Neural progenitor cell (in vitro differentiated cells): Measurements from ENCODE around the gene CRIP1. TPM values are rescaled to one million over a fixed set of nuclear protein-coding genes. Genes with fewer than 3 reads are reported as not detected.

Source experiments
- DNase-seq: peaks from one replicate; pipeline ENCODE4 v3.0.0-alpha.2; 2016; ENCODE audit warnings: low spot score
- H2AFZ ChIP-seq: fragments of 200-600 bp; sonication (generic); replicated peaks from 2 replicates; pipeline ENCODE4 v1.6.1; 2016; ENCODE audit warnings: antibody characterized with exemption
- H3F3A ChIP-seq: fragments of 200-600 bp; sonication (generic); 2 replicates; pipeline ENCODE4 v1.6.1; 2016; ENCODE audit warnings: antibody characterized with exemption, low read depth
- H3K27ac ChIP-seq: fragments of 200-600 bp; sonication (generic); 2 replicates; pipeline ENCODE4 v1.5.1; 2016; ENCODE audit warnings: mild to moderate bottlenecking
- H3K27me3 ChIP-seq: fragments of 200-600 bp; sonication (generic); 2 replicates; pipeline ENCODE4 v1.6.1; 2016; ENCODE audit warnings: mild to moderate bottlenecking, moderate library complexity
- H3K36me3 ChIP-seq: fragments of 200-600 bp; sonication (generic); 2 replicates; pipeline ENCODE4 v1.5.1; 2016
- H3K4me1 ChIP-seq: fragments of 200-600 bp; sonication (generic); 2 replicates; pipeline ENCODE4 v1.6.1; 2016; ENCODE audit warnings: mixed run types
- H3K4me2 ChIP-seq: fragments of 200-600 bp; sonication (generic); 2 replicates; pipeline ENCODE4 v1.6.1; 2016
- H3K4me3 ChIP-seq: fragments of 200-600 bp; sonication (generic); 2 replicates; pipeline ENCODE4 v1.5.1; 2016
- H3K79me2 ChIP-seq: fragments of 200-600 bp; sonication (generic); 2 replicates; pipeline ENCODE4 v1.6.1; 2016; ENCODE audit warnings: low read depth
- H3K9ac ChIP-seq: fragments of 200-600 bp; sonication (generic); 2 replicates; pipeline ENCODE4 v1.6.1; 2016
- H3K9me3 ChIP-seq: fragments of 200-600 bp; sonication (generic); 2 replicates; pipeline ENCODE4 v1.5.1; 2016; ENCODE audit warnings: low read depth
- H4K20me1 ChIP-seq: fragments of 200-600 bp; sonication (generic); 2 replicates; pipeline ENCODE4 v1.6.1; 2016; ENCODE audit warnings: low read depth
- H3K27ac Mint-ChIP-seq: 3 replicates; pipeline ENCODE4 v1.8.0; 2021; ENCODE audit warnings: mixed read lengths
- H3K27me3 Mint-ChIP-seq: 2 replicates; pipeline ENCODE4 v1.8.0; 2022; ENCODE audit warnings: low read depth, mild to moderate bottlenecking, inconsistent platforms, moderate library complexity, mixed read lengths; ENCODE audit not compliant: insufficient read depth
- H3K36me3 Mint-ChIP-seq: 3 replicates; pipeline ENCODE4 v1.8.0; 2021; ENCODE audit warnings: mixed read lengths
- H3K4me1 Mint-ChIP-seq: 3 replicates; pipeline ENCODE4 v1.8.0; 2021; ENCODE audit warnings: mixed read lengths
- H3K4me3 Mint-ChIP-seq: 3 replicates; pipeline ENCODE4 v1.8.0; 2021; ENCODE audit warnings: mild to moderate bottlenecking, moderate library complexity, mixed read lengths
- H3K9me3 Mint-ChIP-seq: 3 replicates; pipeline ENCODE4 v1.8.0; 2020; ENCODE audit warnings: mixed read lengths
- CTCF ChIP-seq: fragments of 200-600 bp; sonication (generic); IDR thresholded peaks from 2 replicates; pipeline ENCODE4 v1.5.1; 2017; ENCODE audit warnings: antibody characterized with exemption, mild to moderate bottlenecking
- EZH2 ChIP-seq: fragments of 200-600 bp; sonication (generic); IDR thresholded peaks from 2 replicates; pipeline ENCODE4 v1.6.1; 2017; ENCODE audit warnings: antibody characterized with exemption, mild to moderate bottlenecking, moderate library complexity
- EZH2phosphoT487 ChIP-seq: fragments of 200-600 bp; sonication (generic); IDR thresholded peaks from 2 replicates; pipeline ENCODE4 v1.6.1; 2017; ENCODE audit warnings: antibody characterized with exemption
- total RNA-seq: library from RNA; depleted of rRNA; stranded (reverse); fragments of >200 nt; gene quantifications from 2 replicates; pipeline ENCODE4 v1.2.3, GENCODE V29; 2015; ENCODE audit warnings: low replicate concordance

CRIP1 gene
- total RNA-seq, 1 donor from 2014 or later, result not detected

- Histone ChIP-seq H3K9ac (no peak overlapping the region), H2AFZ (no peak overlapping the region), H3K4me1 (peaks cover 15% of the 10 kb centered on the region), H3K27ac (no peak overlapping the region), H3K27me3 (peaks cover 12% of the 10 kb centered on the region), H3K4me3 (peak overlapping the region; percentile 72), H3K36me3 (no peaks in the 10 kb centered on the region), H3F3A (peaks cover 32% of the 10 kb centered on the region), H3K4me2 (peak overlapping the region; percentile 71), H4K20me1 (peaks cover 9% of the 10 kb centered on the region), H3K79me2 (no peaks in the 10 kb centered on the region), H3K9me3 (no peaks in the 10 kb centered on the region)
- TF ChIP-seq EZH2 (no peak), CTCF (no peak), EZH2phosphoT487 (no peak)
- no peaks in the 10 kb centered on the region for H3K9me3 Mint-ChIP-seq
- peaks cover 8% of the 10 kb centered on the region for H3K27me3 Mint-ChIP-seq
- H3K27ac Mint-ChIP-seq, result no peak overlapping the region
- H3K4me1 Mint-ChIP-seq, result peaks cover 14% of the 10 kb centered on the region
- H3K4me3 Mint-ChIP-seq, result peak overlapping the region; percentile 81
- no peaks in the 10 kb centered on the region for H3K36me3 Mint-ChIP-seq
- DNase-seq, result no peak
These were observed 5.6 kb downstream of the CRIP1 start for GRCh38 chr14:105492031-105492970.

GRCh38 chr14:105492971-105493871 is 6.5 kb downstream of the CRIP1 start:
- H3K27me3 Mint-ChIP-seq, result peaks cover 4% of the 10 kb centered on the region
- Histone ChIP-seq H3K9me3 (no peaks in the 10 kb centered on the region), H3K27me3 (peaks cover 3% of the 10 kb centered on the region), H3K27ac (no peak overlapping the region), H3K79me2 (no peaks in the 10 kb centered on the region), H3K4me3 (no peak overlapping the region), H3K36me3 (no peaks in the 10 kb centered on the region), H3K9ac (no peak overlapping the region), H3K4me1 (peaks cover 9% of the 10 kb centered on the region), H2AFZ (no peak overlapping the region), H3F3A (peaks cover 32% of the 10 kb centered on the region), H4K20me1 (peaks cover 9% of the 10 kb centered on the region), H3K4me2 (no peak overlapping the region)
- H3K4me1 Mint-ChIP-seq, result peaks cover 11% of the 10 kb centered on the region
- peak overlapping the region; percentile 38 for H3K4me3 Mint-ChIP-seq
- no peak overlapping the region for H3K27ac Mint-ChIP-seq
- no peaks in the 10 kb centered on the region for H3K36me3 Mint-ChIP-seq
- no peak for TF ChIP-seq CTCF
- TF ChIP-seq EZH2, result no peak
- no peak for TF ChIP-seq EZH2phosphoT487
- DNase-seq, result no peak
- H3K9me3 Mint-ChIP-seq, result no peaks in the 10 kb centered on the region

- Histone ChIP-seq H3K4me1 (peaks cover 5% of the 10 kb centered on the region), H3K9ac (no peak overlapping the region), H3K27me3 (no peaks in the 10 kb centered on the region), H3F3A (peaks cover 30% of the 10 kb centered on the region), H3K79me2 (no peaks in the 10 kb centered on the region), H3K4me3 (no peak overlapping the region), H3K36me3 (no peaks in the 10 kb centered on the region), H2AFZ (no peak overlapping the region), H3K4me2 (no peak overlapping the region), H4K20me1 (peaks cover 4% of the 10 kb centered on the region), H3K9me3 (no peaks in the 10 kb centered on the region), H3K27ac (no peak overlapping the region)
- Mint-ChIP-seq H3K27ac (no peak overlapping the region), H3K4me3 (no peak overlapping the region), H3K4me1 (peaks cover 11% of the 10 kb centered on the region), H3K36me3 (no peaks in the 10 kb centered on the region), H3K27me3 (peaks cover 4% of the 10 kb centered on the region), H3K9me3 (no peaks in the 10 kb centered on the region)
- TF ChIP-seq CTCF, result no peak
- TF ChIP-seq EZH2, result no peak
- no peak for TF ChIP-seq EZH2phosphoT487
- DNase-seq, result no peak
These were observed 7.4 kb downstream of the CRIP1 start for GRCh38 chr14:105493921-105494605.
